ENCODE results near the gene DPH1. TPM values are rescaled to one million over a fixed set of nuclear protein-coding genes. Genes with fewer than 3 reads are reported as not detected.

The DPH1 gene
- total RNA-seq, 4 donors from 2014 or later = 47.2 to 59.9 (median 57.7) TPM

DNA sequence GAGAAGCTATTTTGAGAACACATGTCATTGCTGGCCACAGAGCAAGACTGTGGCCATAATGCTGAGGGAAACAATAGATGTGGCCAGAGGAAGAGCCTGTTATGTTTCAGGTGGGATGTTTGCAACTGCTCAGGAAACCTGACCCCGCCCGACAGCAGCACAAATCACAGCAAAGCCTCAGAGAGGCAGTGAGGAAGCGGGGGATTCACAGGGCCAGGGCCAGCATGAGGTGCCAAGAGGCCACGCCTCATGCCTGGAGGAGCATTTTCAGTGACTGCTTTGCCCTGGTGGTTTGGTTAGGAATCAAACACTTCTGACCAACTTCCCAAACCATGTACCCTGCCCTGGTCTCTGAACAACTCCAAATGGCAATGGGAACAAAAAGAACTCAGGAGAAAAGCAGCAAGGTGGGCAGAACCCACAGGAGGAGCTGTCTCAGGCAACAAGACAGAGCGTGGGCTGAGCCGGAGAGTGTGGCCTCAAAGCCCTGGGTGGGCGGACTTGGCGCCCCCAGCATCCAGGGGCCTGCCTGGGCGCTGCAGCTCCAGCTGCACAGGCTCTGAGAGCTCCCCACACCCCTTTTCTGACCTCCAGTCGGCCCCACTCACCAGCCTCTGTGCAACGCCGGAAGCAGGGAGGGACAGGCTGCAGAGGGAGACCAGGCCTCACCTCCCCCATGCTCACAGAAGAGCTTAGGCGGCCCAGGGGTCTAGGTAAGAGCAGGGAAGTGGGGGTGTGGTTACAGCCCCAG is 45.6 kb downstream of the DPH1 start:
- H3K27ac ChIP-seq = peak overlapping the region; percentile 72 to 82 (median 80)
- H3K4me1 ChIP-seq = peaks cover 43 to 61% of the 10 kb centered on the region in 2 donors
- peak; percentile 40 to 43 for ATAC-seq
- no peak overlapping the region for H3K4me3 ChIP-seq
- H3K27me3 ChIP-seq = no peaks in the 10 kb centered on the region
- H3K9me3 ChIP-seq = no peaks in the 10 kb centered on the region
- DNase-seq = no peak
- TF ChIP-seq, protein P1, sequence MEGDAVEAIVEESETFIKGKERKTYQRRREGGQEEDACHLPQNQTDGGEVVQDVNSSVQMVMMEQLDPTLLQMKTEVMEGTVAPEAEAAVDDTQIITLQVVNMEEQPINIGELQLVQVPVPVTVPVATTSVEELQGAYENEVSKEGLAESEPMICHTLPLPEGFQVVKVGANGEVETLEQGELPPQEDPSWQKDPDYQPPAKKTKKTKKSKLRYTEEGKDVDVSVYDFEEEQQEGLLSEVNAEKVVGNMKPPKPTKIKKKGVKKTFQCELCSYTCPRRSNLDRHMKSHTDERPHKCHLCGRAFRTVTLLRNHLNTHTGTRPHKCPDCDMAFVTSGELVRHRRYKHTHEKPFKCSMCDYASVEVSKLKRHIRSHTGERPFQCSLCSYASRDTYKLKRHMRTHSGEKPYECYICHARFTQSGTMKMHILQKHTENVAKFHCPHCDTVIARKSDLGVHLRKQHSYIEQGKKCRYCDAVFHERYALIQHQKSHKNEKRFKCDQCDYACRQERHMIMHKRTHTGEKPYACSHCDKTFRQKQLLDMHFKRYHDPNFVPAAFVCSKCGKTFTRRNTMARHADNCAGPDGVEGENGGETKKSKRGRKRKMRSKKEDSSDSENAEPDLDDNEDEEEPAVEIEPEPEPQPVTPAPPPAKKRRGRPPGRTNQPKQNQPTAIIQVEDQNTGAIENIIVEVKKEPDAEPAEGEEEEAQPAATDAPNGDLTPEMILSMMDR (IDR thresholded peaks at IDR 0.05 in 4 of 5, conservative IDR thresholded peaks at IDR 0.05 in 1 of 5) = peak in 1 of 5 experiments; percentile 18
- TF ChIP-seq POLR2A (IDR thresholded peaks at IDR 0.05) = no peak
- in situ Hi-C loops (cut with MboI; ENCODE audit: low sequenced_read_pairs in 4 of 4) (no loop called here), intact Hi-C loops (cut with DNase I; ENCODE audit: low total_unique reads) (no loop called here)
- peaks cover 0 to 4% of the 10 kb centered on the region in 2 donors for H3K36me3 ChIP-seq

DNA sequence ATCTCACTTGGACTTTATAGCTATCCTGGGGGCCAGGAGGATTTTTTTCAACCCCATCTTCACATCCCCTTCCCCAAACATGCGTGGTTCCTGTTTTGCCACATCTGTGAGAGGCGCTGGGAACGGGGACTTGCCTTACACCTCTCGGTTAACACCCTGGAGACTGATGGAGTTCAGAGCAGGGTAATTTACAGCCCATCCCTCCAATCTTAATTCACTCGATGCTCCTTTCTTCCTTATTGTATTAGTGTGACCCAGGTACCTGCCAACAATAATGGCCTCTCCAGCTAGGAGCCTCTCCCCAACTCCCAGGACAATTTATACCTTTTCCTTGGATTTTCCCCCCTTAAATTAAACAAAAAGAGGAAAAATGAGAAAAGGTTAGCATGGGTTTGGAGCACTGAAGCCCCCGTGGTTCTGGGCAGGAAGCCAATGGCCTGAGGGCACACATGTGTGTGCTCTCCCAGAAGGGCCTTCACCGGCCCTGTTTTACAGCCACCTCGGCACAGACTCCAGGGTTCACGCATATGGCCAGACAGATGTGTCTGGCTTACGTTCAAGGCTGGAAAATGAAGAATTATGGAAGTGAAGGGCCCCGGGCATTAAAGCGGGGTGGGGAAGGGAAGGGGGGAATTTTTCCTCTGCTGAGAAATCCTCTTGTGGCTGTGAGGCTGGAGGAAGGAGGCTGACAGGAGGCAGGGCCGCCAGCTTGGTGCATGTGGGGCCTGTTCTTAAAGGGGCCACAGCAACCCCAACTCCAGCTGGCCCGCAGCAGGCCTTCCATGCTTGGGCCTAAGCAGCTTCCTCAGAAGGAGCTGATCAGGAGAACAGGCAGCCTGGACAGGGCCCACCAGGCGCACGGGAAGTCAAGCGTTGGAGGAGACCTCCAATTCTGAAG is 46.4 kb downstream of the DPH1 start:
- Histone ChIP-seq H3K9me3 (no peaks in the 10 kb centered on the region), H3K27ac (peak overlapping the region; percentile 72 to 82 (median 80)), H3K36me3 (peaks cover 0 to 11% of the 10 kb centered on the region in 2 donors), H3K4me3 (no peak overlapping the region), H3K4me1 (peaks cover 35 to 53% of the 10 kb centered on the region in 2 donors), H3K27me3 (no peaks in the 10 kb centered on the region)
- DNase-seq = no peak
- intact Hi-C loops (cut with DNase I; ENCODE audit: low total_unique reads) (no loop called here), in situ Hi-C loops (cut with MboI; ENCODE audit: low sequenced_read_pairs in 4 of 4) (no loop called here)
- no peak for ATAC-seq
- no peak for TF ChIP-seq POLR2A (IDR thresholded peaks at IDR 0.05)
- TF ChIP-seq, protein P1 (IDR thresholded peaks at IDR 0.05 in 4 of 5, conservative IDR thresholded peaks at IDR 0.05 in 1 of 5) = no peak

DNA sequence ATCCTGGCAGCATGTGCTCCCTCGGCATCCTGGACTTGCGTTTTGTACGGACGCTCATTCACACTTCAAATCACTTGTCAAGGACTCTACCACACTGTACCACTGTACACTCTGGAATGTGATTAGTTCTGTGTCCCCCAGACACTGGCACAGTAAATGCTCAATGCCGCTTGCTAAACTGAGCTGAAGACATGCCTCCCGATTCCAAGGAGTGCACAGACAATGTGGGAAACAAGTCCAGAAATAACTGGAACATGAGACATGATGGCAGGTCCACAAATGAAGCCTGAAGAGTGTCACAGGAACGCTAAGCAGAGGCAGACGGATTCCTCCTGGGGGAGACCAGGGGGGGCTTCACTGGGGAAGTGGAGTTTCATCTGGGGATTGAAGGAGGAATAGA is 47.1 kb downstream of the DPH1 start:
- in situ Hi-C loops (cut with MboI; ENCODE audit: low sequenced_read_pairs in 4 of 4) (no loop called here), intact Hi-C loops (cut with DNase I; ENCODE audit: low total_unique reads) (no loop called here)
- Histone ChIP-seq H3K4me1 (peaks cover 34 to 52% of the 10 kb centered on the region in 2 donors), H3K27me3 (no peaks in the 10 kb centered on the region), H3K9me3 (no peaks in the 10 kb centered on the region), H3K4me3 (no peak overlapping the region), H3K36me3 (peaks cover 0 to 16% of the 10 kb centered on the region in 2 donors), H3K27ac (peak overlapping the region in 3 of 4 donors; percentile 78 to 82 (median 82))
- DNase-seq (no peak), ATAC-seq (peak in 1 of 2 donors; percentile 22)
- TF ChIP-seq POLR2A (IDR thresholded peaks at IDR 0.05) = no peak
- TF ChIP-seq, protein P1 (IDR thresholded peaks at IDR 0.05 in 4 of 5, conservative IDR thresholded peaks at IDR 0.05 in 1 of 5) = no peak

DNA sequence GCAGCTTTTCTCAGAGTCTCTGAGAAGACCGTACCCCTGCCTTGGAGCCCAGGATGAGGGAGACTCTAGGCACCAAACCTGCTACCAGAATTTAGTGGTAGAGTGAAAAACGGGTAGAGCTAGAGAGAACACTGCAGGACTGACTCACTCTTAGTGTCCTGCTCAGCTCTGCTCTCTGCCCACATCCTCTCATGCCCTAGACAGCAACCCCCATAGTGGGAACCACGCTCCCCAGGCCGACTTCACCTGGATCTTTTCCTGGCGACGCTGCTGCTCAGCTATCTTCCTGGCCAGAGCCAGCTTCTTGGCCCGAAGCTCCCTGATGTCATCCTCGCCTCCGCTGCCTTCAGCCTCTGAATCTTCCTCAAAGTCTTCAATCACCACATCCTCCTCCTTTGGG is 51.6 kb downstream of the DPH1 start:
- intact Hi-C loops (cut with DNase I; ENCODE audit: low total_unique reads) (loop anchor here (10.0 kb wide), 1 partner anchor 93 kb away; no protein-coding TSS in a partner anchor), in situ Hi-C loops (cut with MboI; ENCODE audit: low sequenced_read_pairs in 4 of 4) (no loop called here)
- DNase-seq (no peak), ATAC-seq (no peak)
- H3K4me3 ChIP-seq = no peak overlapping the region
- no peaks in the 10 kb centered on the region for H3K27me3 ChIP-seq
- H3K27ac ChIP-seq = peak overlapping the region in 3 of 4 donors; percentile 21 to 45 (median 39)
- TF ChIP-seq POLR2A (IDR thresholded peaks at IDR 0.05) = no peak
- TF ChIP-seq, protein P1 (IDR thresholded peaks at IDR 0.05 in 4 of 5, conservative IDR thresholded peaks at IDR 0.05 in 1 of 5) = no peak
- H3K4me1 ChIP-seq = peaks cover 51 to 56% of the 10 kb centered on the region in 2 donors
- H3K9me3 ChIP-seq = no peaks in the 10 kb centered on the region
- H3K36me3 ChIP-seq = peaks cover 0 to 19% of the 10 kb centered on the region in 2 donors
